ENCODE data around the gene MARVELD1.
A peak's percentile ranks its signal among the peaks of the same experiment; 100 is the strongest.

Gene MARVELD1

DNA sequence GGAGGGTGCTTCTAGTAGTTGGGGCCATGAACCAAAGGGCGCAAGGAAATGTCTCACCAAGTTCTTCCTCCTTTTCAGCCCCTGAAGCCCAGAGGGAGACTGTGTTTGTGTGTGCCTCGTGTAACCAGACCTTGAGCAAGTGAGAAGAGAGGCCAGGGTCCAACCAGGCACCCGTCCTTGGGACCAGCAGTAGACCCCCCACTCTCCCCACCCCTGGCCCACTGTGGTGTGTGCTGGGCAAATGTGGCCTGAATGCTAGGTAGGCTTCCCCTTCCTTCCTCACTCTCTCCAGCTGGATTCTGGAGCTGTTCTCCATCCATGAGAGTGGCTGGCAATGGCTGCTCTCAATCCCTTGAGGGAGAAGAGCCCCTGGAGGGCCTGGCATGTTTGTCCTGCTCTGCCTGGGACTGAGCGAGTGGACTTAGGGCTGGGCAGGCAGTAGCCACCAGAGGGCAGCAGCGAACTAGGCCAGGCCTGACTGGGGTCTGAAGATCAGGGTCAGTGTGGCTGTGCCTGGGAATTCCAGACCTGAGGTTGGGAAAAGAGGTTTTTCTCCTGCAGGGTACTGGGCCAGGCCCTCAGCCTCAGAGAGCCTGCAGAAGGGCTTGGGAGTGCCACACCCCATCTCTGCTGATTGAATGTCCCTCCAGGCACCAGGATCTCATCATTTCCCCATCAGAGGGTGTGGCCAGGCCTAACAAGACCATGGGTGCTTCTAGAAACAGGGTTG lies 45.8 kb downstream of the MARVELD1 start:
- Histone ChIP-seq H3K4me3 (no peak overlapping the region), H3K27ac (no peak overlapping the region)
- peak; percentile 71 for TF ChIP-seq CTCF (IDR thresholded peaks at IDR 0.05)
- no peak for DNase-seq (ENCODE audit: low spot score)

DNA sequence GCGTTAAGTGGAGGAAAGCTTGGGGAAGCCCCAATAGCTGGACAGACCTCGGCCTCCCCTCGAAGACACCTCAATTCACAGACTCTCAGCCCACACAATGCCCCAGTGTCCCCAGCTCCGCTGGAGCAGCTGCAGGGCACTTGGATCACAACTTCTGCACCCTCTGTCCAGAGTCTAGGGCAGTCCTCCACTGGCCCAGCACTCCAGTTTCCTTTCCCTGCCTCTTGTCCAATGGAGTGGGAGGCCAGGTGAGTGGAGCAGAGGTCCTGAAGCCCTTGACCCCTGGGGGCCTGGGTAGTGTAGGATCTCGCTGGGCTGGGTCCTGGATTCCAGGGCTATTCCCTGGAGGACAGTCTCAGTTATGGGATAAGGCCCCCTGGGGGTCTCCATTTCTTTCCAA lies 46.4 kb downstream of the MARVELD1 start:
- Histone ChIP-seq H3K27ac (no peak overlapping the region), H3K4me3 (no peak overlapping the region)
- TF ChIP-seq CTCF (IDR thresholded peaks at IDR 0.05) = no peak
- DNase-seq (ENCODE audit: low spot score) = no peak

- TF ChIP-seq CTCF (IDR thresholded peaks at IDR 0.05) = no peak
- no peak for DNase-seq (ENCODE audit: low spot score)
- Histone ChIP-seq H3K4me3 (no peak overlapping the region), H3K27ac (no peak overlapping the region)
Observed at GRCh38 chr10:97760461-97761257, 47.1 kb downstream of the MARVELD1 start.

GRCh38 chr10:97761331-97761865 lies 47.9 kb downstream of the MARVELD1 start:
- TF ChIP-seq CTCF (IDR thresholded peaks at IDR 0.05) = no peak
- Histone ChIP-seq H3K27ac (no peak overlapping the region), H3K4me3 (no peak overlapping the region)
- DNase-seq (ENCODE audit: low spot score) = no peak

DNA sequence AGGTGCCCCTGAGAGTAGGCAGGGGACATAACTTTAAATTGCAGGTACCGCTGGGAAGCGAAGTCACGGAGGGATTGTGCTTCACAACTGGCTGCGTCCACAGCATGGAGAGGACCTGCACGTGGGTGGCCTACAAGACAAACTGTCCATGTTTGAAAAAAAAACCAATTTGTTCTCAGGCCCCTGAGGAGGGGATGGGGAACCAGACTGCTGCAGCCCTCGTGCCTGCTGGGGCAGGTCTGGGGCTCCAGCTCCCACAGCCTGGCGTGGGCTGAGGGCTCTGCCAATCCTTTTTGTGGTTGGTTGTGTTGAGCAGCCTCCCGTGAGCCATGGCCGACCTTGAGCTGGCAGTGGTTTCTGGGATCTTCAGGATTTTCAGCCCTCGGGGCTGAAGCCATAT lies 48.5 kb downstream of the MARVELD1 start:
- Histone ChIP-seq H3K4me3 (no peak overlapping the region), H3K27ac (peak overlapping the region in 1 of 2 donors; percentile 20)
- TF ChIP-seq CTCF (IDR thresholded peaks at IDR 0.05) = no peak
- no peak for DNase-seq (ENCODE audit: low spot score)

GRCh38 chr10:97762816-97763215 lies 49.3 kb downstream of the MARVELD1 start:
- no peak for DNase-seq (ENCODE audit: low spot score)
- Histone ChIP-seq H3K27ac (peak overlapping the region in 1 of 2 donors; percentile 45), H3K4me3 (no peak overlapping the region)
- no peak for TF ChIP-seq CTCF (IDR thresholded peaks at IDR 0.05)

All from coronary artery (tissue), 2 donors.